ENCODE data around the gene CDH22. TPM values are rescaled to one million over a fixed set of nuclear protein-coding genes. Genes with fewer than 3 reads are reported as not detected.

The CDH22 gene
- total and polyA plus RNA-seq, 12 donors: 0.19 to 2.9 (median 0.97) TPM; not detected in 4

- H3K27me3 ChIP-seq: peaks cover 12% of the 10 kb centered on the region
- DNase-seq: no peak
- no peaks in the 10 kb centered on the region for H3K36me3 ChIP-seq (replicated peaks in 1 of 2)
- no peak overlapping the region for H3K4me3 ChIP-seq
- TF ChIP-seq POLR2A (IDR thresholded peaks at IDR 0.05): no peak
- TF ChIP-seq, protein P1, sequence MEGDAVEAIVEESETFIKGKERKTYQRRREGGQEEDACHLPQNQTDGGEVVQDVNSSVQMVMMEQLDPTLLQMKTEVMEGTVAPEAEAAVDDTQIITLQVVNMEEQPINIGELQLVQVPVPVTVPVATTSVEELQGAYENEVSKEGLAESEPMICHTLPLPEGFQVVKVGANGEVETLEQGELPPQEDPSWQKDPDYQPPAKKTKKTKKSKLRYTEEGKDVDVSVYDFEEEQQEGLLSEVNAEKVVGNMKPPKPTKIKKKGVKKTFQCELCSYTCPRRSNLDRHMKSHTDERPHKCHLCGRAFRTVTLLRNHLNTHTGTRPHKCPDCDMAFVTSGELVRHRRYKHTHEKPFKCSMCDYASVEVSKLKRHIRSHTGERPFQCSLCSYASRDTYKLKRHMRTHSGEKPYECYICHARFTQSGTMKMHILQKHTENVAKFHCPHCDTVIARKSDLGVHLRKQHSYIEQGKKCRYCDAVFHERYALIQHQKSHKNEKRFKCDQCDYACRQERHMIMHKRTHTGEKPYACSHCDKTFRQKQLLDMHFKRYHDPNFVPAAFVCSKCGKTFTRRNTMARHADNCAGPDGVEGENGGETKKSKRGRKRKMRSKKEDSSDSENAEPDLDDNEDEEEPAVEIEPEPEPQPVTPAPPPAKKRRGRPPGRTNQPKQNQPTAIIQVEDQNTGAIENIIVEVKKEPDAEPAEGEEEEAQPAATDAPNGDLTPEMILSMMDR (IDR thresholded peaks at IDR 0.05): no peak
- no peak overlapping the region for H3K27ac ChIP-seq
- intact Hi-C loops (cut with DNase I): loop anchor here in 1 of 2 donors (10.0 kb wide), 1 partner anchor 219 kb away; no protein-coding TSS in a partner anchor
- peaks cover 0 to 7% of the 10 kb centered on the region in 2 donors for H3K4me1 ChIP-seq (replicated peaks in 1 of 2)
- no peaks in the 10 kb centered on the region for H3K9me3 ChIP-seq (replicated peaks in 1 of 3)
- 2 to 11% (median 8%) methylated on average over 15 to 17 of the region's 17 CpGs for WGBS, 4 donors
Observed at GRCh38 chr20:46343348-46343974, 35.2 kb upstream of the CDH22 start.

DNA sequence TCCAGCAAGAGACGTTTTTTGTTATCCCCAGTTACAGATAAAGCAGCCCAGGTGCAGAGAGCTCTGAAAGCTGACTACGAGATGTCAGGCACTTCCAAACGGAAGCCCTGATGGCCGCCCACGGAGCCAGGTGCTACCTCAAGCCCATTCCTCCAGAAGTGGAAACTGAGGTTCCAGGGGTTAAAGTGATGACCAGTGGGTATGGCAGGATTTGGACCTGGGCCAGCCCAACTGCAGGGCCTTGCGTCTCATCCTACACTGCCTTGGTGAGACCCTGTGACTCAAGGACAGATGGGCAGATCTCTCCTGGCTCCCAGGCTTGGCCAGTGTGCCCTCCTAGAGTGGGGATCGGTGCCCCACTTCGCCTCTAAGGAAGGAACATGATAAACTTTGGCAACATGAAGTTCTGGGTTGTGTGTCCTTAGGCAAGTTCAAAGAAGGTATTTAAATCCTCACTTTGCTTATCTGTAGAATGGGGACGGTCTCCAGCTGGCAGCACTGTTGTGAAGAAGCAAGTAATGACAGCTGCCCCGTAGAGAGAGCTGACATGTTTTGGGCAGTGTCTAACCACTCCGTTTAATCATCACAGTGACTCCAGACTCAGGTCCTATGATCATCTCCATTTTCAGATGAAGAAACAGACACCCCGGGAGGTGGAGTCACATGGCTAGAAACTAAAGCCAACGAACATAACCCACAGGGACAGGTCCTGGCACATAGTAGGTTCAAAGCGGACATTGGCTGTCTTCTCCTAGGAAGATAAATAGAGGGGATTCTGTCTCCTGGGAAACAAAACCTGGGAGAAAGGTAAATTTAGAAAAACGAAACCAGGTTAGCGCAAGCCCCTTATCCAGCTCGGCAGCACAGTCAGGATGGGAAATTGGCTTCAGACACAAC, 34.4 kb upstream of the CDH22 start:
- intact Hi-C loops (cut with DNase I): loop anchor here in 1 of 2 donors (10.0 kb wide), 1 partner anchor 218 kb away; no protein-coding TSS in a partner anchor
- 42 to 60% (median 53%) methylated on average over 10 to 17 of the region's 17 CpGs for WGBS, 4 donors
- TF ChIP-seq, protein P1 (IDR thresholded peaks at IDR 0.05): no peak
- TF ChIP-seq POLR2A (IDR thresholded peaks at IDR 0.05): no peak
- Histone ChIP-seq H3K9me3 (replicated peaks in 1 of 3) (no peaks in the 10 kb centered on the region), H3K36me3 (replicated peaks in 1 of 2) (no peaks in the 10 kb centered on the region), H3K4me3 (no peak overlapping the region), H3K27ac (no peak overlapping the region), H3K27me3 (peaks cover 12% of the 10 kb centered on the region), H3K4me1 (replicated peaks in 1 of 2) (peaks cover 0 to 7% of the 10 kb centered on the region in 2 donors)
- no peak for DNase-seq

DNA sequence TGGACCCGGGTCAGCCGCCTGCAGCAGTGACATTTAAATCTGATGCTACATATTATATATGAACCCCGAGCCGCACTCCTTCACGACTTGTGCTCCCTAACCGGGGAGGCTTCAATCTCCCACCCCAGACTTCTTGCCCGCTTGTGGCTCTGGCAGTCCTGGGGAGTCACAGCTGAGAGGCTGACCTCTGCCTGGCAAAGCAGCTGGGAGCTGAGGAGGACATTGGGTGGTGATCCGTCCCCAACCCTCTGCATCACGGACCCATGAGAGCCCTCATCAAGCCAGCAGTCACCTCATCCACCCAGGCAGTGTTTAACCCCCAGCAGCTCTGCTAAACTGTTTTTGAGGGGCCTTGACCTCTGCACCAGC, 33.7 kb upstream of the CDH22 start:
- H3K4me1 ChIP-seq (replicated peaks in 1 of 2): peaks cover 0 to 7% of the 10 kb centered on the region in 2 donors
- 43 to 52% (median 48%) methylated on average over 5 to 9 of the region's 9 CpGs for WGBS, 4 donors
- intact Hi-C loops (cut with DNase I): loop anchor here in 1 of 2 donors (10.0 kb wide), 1 partner anchor 217 kb away; no protein-coding TSS in a partner anchor
- TF ChIP-seq, protein P1 (IDR thresholded peaks at IDR 0.05): no peak
- TF ChIP-seq POLR2A (IDR thresholded peaks at IDR 0.05): no peak
- H3K9me3 ChIP-seq (replicated peaks in 1 of 3): no peaks in the 10 kb centered on the region
- no peak overlapping the region for H3K27ac ChIP-seq
- H3K27me3 ChIP-seq: peaks cover 12% of the 10 kb centered on the region
- DNase-seq: no peak
- H3K36me3 ChIP-seq (replicated peaks in 1 of 2): no peaks in the 10 kb centered on the region
- H3K4me3 ChIP-seq: no peak overlapping the region

Data from adrenal gland (tissue), 12 donors.